Activated CD4-positive, alpha-beta T cell treated with anti-CD3 and anti-CD28 coated beads for 4 hours (primary cell): ENCODE measurements around the gene PRRC2B.

Source experiments
- DNase-seq, 2 donors: peaks; one replicate each; pipeline ENCODE4 v3.0.0-alpha.2; 2020

Gene PRRC2B

DNA sequence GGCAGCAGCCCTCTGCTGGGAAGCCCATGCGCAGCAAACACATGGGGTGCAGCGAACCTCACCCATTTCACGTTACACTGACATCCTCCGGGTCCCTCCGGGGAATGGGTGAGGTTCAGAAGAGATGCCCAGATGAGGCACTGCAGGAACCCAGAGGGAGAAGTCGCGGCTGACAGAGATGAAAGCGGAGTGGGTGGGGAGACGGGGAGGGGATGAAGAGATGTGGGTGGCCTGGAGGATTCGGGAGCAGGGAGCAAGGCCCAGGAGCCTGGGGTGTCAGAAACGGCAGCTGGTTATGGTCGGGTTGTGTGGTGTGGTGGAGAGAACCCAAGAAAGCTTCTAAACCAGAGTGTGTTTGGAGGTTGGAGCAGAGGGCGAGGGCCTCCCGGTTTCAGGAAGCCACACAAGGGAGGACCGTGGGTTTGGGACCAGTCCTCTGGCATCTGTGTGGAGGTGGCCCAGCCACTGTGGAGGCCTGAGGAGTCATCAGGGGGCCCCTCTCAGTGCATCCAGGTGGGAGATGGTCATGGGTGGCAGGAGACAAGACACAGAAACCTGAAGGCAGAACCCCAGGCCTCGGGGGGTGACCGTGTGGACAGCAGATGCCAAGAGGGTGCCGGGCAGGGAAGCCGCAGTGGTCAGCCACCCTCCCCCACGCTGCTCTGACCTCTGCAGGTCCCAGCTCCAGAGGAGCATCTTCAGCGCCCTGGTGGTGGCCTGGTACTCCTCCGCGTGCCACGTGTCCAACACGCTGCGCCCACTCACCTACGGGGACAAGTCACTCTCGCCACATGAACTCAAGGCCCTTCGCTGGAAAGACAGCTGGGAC is 128.6 kb downstream of the PRRC2B start:
- DNase-seq, result no peak

DNA sequence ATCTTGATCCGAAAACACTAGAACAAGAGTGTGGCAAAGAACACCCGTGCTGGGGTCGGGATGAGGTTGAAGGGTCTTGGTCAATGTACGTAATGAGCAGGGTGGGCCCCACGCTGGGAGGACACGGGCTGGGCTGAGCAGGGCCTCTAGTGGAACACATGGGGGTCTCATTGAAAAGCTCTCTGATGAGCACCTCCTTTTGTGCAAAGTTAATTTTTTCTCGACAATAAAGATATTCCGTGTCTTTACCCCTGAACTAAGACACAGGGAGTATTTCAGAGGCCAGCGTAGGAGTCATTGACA is 129.2 kb downstream of the PRRC2B start:
- DNase-seq, result no peak

DNA sequence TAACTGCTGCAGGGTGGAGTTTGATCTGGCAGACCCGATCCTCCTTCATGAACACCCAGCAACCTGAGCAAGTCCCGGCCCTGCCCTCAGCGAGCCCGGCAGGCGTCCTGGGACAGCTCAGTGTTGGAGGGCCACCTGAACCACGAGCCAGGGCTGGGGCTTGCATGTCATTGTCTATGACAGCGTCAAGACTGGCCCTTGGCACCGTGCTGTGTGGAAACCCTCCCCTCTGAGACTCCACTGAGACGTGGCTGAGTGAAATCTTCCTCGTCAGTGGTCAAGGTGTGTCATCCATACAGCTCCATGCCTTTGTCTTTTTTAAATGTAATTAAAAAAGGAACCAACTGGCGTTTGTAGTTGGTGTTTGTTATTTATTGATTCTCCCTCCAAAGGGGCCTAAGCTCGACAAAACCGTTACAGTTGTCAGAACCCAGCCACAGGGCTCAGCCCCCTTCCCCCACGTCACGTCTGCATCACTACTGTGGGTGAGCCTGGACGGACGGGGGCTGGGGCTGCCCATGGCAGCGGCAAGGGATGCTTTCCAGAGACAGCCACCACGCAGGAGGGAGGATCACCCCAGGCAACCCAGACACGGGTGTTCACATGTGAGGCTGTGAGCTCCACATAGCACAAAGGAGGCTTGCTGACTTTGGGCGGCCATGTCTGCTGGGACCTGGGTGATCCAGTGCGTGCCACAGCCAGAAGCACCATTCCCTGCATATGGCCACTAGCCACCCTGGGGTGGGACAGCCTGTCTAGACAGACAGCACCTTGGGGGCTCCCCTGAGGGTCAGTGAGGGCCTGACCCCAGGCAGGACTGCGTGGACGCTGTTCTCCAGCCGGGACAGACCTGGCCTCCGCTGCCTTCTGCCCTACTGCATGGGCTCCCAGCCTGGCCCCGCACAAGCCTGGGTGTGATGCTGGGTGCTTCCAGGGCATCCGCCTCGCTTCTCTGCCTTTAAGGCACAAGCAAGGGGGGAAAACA is 129.9 kb downstream of the PRRC2B start:
- DNase-seq, result no peak

GRCh38 chr9:131524665-131525315 is 130.9 kb downstream of the PRRC2B start:
- DNase-seq, result no peak

DNA sequence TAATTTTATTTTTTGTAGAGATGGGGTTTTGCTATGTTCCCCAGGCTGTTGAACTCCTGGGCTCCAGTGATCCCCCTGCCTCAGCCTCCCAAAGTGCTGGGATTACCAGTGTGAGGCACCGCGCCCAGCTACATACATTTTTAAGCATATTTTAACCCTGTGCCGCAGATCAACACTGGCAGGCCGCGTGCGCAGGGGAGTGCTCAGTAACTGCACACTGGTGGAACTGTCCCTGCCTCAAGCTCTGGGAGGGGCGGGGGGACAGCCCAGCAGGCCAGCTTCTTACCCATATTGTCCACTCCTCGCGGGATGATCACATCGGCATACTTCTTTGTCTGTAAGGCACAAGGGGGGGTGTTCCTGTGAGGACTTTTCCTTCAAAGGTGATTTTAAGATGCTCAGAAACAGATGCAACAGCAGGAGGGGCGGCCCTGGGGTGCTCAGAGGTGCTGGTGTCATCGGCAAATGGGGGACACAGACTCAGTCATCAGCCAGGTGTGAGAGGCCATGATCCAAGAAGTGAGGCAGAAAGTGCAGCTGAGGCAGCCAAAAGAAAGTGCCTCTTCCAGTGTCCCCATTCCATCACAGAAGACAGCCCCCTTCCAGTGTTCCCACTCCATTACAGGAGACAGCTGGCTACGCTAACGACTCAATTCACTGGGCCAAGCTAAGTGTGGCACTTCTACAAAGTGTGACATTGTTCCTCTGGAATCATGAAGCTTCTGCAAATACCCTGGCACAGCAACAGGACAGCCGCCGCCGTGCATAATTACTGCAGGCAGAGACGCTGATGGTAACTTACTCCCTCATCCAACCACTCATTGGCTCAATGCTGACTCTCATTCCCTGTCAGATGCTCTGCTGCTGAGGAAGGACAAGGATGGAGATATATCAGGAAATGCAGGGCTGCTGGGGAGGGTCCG is 132.0 kb downstream of the PRRC2B start:
- no peak for DNase-seq

DNA sequence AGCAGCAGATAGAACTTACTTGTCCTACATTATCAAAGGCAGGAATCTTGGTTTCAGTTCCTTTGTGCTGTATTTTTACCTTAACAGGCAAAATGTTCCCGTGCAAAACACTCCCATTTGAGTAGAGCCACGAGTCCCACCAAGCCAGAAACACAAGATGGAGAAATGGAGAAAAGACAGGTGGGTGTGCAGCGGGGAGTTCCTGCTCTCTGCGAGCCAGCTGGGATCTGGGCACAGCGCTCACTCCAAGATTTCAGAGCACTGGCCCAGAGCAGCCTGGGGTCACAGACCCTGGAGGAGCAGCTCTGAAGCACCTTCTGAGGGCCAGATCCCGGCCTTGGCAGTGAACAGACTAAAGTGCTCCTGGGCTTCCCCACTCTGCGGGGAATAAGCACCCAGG is 134.3 kb downstream of the PRRC2B start:
- no peak for DNase-seq

DNA sequence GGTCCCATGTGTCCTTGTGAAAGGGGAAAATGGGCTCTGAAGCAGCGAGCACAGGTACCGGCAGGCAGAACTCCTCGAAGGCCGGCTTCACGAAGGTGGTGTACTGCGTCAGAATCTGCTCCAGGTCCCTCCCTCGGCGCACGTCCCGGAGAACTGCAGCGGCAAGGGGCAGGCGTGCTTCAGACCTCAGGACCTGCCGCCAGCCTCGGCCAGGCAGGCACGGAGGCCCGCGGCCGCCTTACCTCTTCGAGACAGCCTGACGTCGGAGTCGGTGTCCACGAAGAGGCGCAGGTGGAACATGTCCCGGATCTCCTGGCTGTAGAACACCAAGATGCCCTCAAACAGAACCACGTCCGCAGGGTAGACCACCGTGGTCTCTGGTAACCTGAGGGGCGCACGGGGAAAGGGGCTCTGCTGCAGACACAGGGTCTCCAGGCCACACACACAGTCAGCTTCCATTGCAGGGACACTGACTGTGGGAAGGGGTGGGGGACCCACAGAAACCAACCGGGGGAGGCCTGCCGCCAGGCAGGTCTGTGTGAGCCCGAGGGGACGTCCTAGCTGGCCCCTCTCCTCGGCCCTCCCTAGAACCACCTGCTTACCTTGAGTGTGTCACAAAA is 135.1 kb downstream of the PRRC2B start:
- no peak for DNase-seq

DNA sequence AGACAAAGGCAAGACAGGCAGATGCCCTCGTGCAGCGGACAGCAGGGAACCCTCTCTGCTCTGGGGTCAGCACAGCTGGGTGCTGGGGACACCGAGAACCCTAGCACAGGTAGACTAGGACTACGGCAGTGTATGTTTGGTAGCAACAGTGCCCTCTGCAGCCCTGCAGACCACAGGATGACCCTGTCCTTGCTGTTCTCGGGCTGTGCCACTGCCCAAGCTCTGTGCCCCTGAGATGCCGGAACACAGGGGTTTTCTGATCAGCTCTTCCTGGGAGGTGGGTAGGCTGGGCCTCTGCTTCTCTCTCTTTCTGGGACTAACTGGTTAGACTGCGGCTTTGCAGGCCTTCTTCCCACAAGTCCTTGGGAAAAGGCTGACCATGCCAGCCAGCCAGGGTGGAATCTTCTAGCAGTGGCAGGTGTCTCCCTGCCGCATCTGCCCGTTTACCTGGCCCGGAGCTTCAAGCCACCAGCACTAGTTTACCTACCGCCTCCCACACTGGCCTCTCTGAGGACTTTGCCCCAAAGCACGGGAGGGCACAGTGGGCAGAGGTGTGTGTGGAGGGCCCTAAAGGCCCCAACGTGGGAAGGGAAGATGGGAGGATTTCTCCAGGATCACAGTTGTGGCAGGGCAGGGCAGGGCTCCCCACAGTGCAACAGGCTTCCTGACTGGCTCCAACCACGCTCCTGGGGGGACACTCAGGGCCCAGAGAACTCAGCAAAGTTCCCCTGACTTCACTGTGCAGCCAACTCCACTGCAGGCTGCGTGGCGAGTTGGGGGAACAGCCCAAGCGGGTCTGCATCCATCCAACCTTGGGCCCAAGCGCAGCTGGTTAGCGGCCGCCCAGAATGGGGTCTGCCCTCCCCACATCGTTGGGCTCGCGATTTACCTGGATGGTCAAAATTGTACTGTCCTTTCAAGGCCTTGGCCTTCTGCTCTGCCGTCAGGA is 136.0 kb downstream of the PRRC2B start:
- DNase-seq, result no peak

- DNase-seq, result no peak
These were observed 136.6 kb downstream of the PRRC2B start for GRCh38 chr9:131530546-131530919.

- DNase-seq, result peak; percentile 71 to 81
These were observed 137.3 kb downstream of the PRRC2B start, which contains the start of gene UCK1 for GRCh38 chr9:131530920-131531832. UCK1 (minus strand) TSS chr9:131531263; CDS start chr9:131531174, 89 bp downstream.

DNA sequence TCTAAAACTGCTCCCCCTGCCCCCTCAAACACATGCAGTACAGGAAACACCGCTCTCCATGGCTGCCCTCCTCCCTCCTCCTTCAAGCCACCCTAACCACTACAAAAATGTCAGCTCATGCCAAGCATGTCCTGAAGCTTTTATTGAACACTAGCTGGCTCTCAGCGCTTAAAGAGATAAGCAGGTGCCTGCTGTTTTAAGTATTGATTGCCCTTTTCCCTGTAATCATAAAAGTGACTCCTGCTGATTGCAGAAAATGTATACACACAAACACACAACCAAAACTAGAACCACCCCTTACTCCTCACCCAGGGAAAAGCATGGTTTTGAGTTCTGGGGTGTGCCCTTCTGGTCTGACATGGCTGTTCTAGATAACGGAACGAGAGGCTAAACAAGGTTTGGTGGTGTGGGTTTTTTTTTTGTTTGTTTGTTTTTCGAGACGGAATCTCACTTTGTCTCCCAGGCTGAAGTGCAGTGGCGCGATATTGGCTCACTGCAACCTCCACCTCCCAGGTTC is 140.9 kb downstream of the PRRC2B start:
- no peak for DNase-seq

DNA sequence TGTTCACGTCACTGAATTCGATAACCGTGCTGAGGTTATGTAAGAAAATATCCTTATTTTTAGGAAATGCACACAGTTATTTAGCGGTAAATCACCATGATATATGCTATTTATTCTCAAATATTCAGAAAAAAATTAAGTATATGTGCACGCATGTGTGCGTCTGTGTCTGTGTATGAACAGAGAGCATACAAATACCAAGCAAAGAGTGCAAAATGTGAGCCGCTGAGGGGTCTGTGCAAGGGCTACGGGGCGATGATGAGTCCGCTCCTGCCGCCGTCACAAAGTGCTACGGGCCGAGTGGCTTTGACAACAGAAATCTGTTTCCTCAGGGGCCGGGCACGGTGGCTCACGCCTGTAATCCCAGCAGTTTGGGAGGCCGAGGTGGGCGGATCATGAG is 144.1 kb downstream of the PRRC2B start:
- DNase-seq, result no peak

- no peak for DNase-seq
These were observed 145.5 kb downstream of the PRRC2B start for GRCh38 chr9:131539223-131539923.

DNA sequence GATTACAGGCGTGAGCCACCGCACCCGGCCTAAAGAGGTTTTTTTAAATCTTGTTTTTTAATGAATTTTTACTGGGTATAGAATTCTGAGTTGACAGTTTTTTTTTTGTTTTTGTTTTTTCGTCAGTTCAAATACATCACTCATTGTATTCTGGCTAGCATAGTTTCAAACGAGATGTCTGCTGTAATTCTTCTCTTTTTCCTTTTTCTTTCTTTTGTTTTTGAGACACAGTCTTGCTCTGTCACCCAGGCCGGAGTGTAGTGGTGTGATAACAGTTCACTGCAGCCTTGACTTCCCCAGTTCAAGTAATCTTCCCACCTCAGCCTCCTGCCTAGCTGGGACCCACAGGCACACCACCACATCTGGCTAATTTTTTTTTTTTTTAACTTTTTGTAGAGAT is 149.3 kb downstream of the PRRC2B start:
- no peak for DNase-seq

- no peak for DNase-seq
These were observed 151.3 kb downstream of the PRRC2B start, which contains the start of gene PRRT1B for GRCh38 chr9:131545003-131545785. PRRT1B (plus strand) TSS chr9:131545523; CDS start chr9:131545616, 93 bp downstream.

DNA sequence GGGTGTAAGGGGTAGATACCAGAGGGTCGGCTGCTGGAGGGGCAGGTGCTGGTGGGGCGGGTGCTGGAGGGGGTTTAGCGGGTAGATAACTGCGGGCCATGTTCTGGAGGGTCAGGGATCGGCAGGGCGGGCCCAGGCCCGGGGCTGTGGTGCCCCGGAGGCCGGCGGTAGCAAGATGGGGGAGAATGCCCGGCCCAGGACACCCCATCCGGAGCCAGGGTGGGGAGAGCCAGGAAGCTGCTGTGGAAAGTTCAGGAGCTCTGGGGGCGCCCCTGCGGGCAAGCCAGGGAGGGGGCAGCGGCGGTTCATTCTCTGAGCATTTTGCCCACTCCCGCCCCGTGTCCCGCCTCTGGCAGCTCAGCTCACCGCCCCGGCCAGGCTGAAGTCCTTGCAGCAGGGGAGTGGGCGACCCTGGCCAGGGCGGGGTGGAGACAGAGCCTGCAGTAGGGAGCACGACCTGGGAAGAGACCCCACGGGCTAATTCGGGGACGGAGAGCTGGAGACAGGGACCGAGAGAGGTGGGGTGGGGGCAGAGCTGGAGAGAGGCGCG is 152.0 kb downstream of the PRRC2B start:
- no peak for DNase-seq
